GM12873 (cell line): ENCODE results near the gene DHRS7C.

Experiments
- TF ChIP-seq, protein P1 (sequence below): IDR thresholded peaks from 2 replicates; pipeline ENCODE4 v1.5.1; 2012; ENCODE audit warnings: low read depth, mild to moderate bottlenecking, moderate library complexity, low read length, control low read depth; ENCODE audit not compliant: insufficient read depth; ENCODE audit errors: missing control alignments

Gene DHRS7C

DNA sequence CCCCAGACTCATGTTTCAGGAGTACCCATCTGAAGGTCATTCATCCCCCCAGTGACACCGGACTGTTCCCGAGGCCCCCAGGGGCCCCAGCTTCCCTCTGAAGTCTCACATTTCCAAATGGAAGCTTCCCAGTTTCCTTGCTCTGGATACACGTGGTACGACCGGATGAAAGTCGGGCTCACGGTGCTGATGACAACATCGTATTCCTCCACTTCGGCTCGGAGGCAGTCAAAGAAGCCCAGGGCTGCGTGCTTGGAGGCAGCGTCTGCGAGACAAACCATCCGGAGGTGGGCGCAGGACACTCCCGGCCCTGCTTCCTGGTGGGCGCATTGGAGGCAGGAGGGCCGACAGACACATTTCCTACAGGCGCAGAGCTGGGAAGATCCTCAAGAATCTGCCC is 18.7 kb downstream of the DHRS7C start:
- TF ChIP-seq, protein P1, sequence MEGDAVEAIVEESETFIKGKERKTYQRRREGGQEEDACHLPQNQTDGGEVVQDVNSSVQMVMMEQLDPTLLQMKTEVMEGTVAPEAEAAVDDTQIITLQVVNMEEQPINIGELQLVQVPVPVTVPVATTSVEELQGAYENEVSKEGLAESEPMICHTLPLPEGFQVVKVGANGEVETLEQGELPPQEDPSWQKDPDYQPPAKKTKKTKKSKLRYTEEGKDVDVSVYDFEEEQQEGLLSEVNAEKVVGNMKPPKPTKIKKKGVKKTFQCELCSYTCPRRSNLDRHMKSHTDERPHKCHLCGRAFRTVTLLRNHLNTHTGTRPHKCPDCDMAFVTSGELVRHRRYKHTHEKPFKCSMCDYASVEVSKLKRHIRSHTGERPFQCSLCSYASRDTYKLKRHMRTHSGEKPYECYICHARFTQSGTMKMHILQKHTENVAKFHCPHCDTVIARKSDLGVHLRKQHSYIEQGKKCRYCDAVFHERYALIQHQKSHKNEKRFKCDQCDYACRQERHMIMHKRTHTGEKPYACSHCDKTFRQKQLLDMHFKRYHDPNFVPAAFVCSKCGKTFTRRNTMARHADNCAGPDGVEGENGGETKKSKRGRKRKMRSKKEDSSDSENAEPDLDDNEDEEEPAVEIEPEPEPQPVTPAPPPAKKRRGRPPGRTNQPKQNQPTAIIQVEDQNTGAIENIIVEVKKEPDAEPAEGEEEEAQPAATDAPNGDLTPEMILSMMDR: no peak

GRCh38 chr17:9771465-9771864 is 19.9 kb downstream of the DHRS7C start:
- TF ChIP-seq, protein P1: no peak

- TF ChIP-seq, protein P1: no peak
Measured at GRCh38 chr17:9769036-9769695, 22.2 kb downstream of the DHRS7C start.

DNA sequence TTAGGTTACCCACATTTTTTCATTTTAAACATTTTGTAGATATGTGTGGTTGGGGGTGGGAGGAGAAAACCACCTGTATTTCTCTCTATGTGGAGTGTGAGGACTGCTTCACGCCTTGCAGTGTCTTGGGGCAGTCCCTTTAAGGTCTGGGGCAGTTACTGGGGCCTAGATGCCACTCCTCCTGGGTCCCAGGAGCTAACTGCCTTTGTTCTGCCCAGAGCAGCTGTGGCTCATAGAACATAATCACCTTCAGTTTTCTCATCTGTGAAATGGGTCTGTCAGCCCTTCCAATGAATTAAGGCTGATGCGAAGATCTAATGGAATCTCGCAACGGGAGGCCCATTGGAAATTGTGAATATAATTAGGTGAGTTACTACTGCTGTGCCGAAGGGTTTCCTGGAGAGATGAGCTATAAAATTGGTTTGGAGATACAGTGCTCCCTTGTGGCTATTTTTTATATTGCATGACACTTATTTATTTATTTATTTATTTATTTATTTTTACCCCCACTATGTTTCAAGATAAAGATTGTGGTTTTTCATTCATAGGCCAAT is 22.9 kb downstream of the DHRS7C start:
- TF ChIP-seq, protein P1: peak; percentile 32

DNA sequence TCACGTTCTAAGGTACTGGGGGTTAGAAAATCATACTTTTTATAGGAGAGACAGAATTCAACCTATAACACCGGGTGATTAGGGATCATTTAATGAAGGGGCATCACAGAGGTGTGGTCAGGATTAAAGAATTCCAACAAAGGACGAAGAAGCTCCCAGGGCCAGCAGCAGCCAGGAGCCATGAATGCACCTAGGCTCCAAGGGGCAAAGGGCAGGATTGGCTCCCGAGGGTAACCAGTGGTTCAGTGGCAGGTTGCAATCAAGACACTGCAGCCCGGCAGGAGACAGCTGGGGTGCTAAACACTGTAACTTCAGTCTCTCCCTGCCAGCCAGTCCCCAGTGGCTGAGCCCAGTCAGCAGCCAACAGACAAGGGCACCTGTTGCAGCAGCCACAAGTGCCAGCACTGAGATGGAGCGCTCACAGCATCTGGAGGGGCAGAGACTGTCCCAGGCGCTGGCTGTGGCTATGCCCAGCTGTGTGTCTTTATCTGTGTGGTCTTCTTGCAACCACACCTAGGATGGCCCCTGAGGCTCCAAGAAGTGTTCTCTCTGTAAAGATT is 23.9 kb downstream of the DHRS7C start:
- TF ChIP-seq, protein P1: no peak

- TF ChIP-seq, protein P1: no peak
Measured at GRCh38 chr17:9766970-9767369, 24.4 kb downstream of the DHRS7C start.

GRCh38 chr17:9765322-9765721 is 26.1 kb downstream of the DHRS7C start:
- TF ChIP-seq, protein P1: no peak
